ENCODE measurements around the gene FAU. TPM values are rescaled to one million over a fixed set of nuclear protein-coding genes. Genes with fewer than 3 reads are reported as not detected.
A peak's percentile ranks its signal among the peaks of the same experiment; 100 is the strongest.

Gene FAU
- total and polyA plus RNA-seq, 9 of the 15 experiments (the other 6 are each of a cell fraction or from before 2014, with no cell fraction given) = 433 to 1,827 (median 942) TPM

GRCh38 chr11:65083834-65084597 is 37.9 kb downstream of the FAU start, which contains the start of the genes CDCA5 and ZFPL1 (continued):
- peak; percentile 96 for TF ChIP-seq NKRF (IDR thresholded peaks at IDR 0.05; ENCODE audit: borderline replicate concordance)
- TF ChIP-seq ZNF668 (CRISPR knock-in tag; IDR thresholded peaks at IDR 0.05) = no peak
- peak; percentile 87 for TF ChIP-seq JUND (IDR thresholded peaks at IDR 0.05; ENCODE audit: borderline replicate concordance, low read depth, low read length)
- TF ChIP-seq JUND (tag; IDR thresholded peaks at IDR 0.05; ENCODE audit: borderline replicate concordance, low read depth, low read length) = peak; percentile 54; the same call in 1 of the 3 replicates
- no peak; the same call in 1 of the 2 replicates for TF ChIP-seq NCOA1 (IDR thresholded peaks at IDR 0.05; ENCODE audit: low read depth)
- peak; percentile 99 for TF ChIP-seq ZBTB12 (CRISPR knock-in tag; IDR thresholded peaks at IDR 0.05)
- no peak for TF ChIP-seq PRMT5 (CRISPR knock-in tag; IDR thresholded peaks at IDR 0.05)
- no peak for TF ChIP-seq HDAC3 (IDR thresholded peaks at IDR 0.05; ENCODE audit: borderline replicate concordance, partially characterized antibody)
- 0 out of 2 replicates have a peak, but pooled peaks have one; percentile 18 for TF ChIP-seq SMC3 (conservative IDR thresholded peaks at IDR 0.05; ENCODE audit: insufficient read depth, low read depth, low read length)
- TF ChIP-seq BRCA1 (IDR thresholded peaks at IDR 0.05) = no peak
- TF ChIP-seq BRCA1 (CRISPR knock-in tag; IDR thresholded peaks at IDR 0.05) = no peak
- TF ChIP-seq BRD4 (IDR thresholded peaks at IDR 0.05) = no peak
- no peak for TF ChIP-seq ZNF518B (CRISPR knock-in tag; IDR thresholded peaks at IDR 0.05)
- TF ChIP-seq ZNF124 (CRISPR knock-in tag; IDR thresholded peaks at IDR 0.05) = no peak
- TF ChIP-seq JUNB (CRISPR knock-in tag; conservative IDR thresholded peaks at IDR 0.05) = no peak
- no peak for TF ChIP-seq POLR2AphosphoS2 (IDR thresholded peaks at IDR 0.05; ENCODE audit: low read length)
- TF ChIP-seq ZNF24 (IDR thresholded peaks at IDR 0.05) = no peak
- TF ChIP-seq PKNOX1 (IDR thresholded peaks at IDR 0.05) = no peak
- TF ChIP-seq ZFP1 (CRISPR knock-in tag; IDR thresholded peaks at IDR 0.05) = no peak
- no peak for TF ChIP-seq HMG20A (CRISPR knock-in tag; conservative IDR thresholded peaks at IDR 0.05)
- no peak for TF ChIP-seq SNAPC5 (CRISPR knock-in tag; IDR thresholded peaks at IDR 0.05)
- TF ChIP-seq SIRT6 (IDR thresholded peaks at IDR 0.05; ENCODE audit: low read depth, low read length) = no peak
